Astrocyte of the cerebellum (primary cell): ENCODE data around the gene ZCCHC2.
A peak's percentile ranks its signal among the peaks of the same experiment; 100 is the strongest.

Source experiments
- DNase-seq: peaks from one replicate; pipeline ENCODE4 v3.0.0-alpha.2; 2011; ENCODE audit warnings: low read depth
- H3K4me3 ChIP-seq: 2 replicates; pipeline ENCODE4 v1.5.1; 2011; ENCODE audit warnings: mild to moderate bottlenecking, low read depth, low read length, moderate library complexity
- in situ Hi-C: cut with HindIII; loops from 2 replicates; pipeline ENCODE4 v1.10.0; 2017; ENCODE audit warnings: low sequenced_read_pairs
- TF ChIP-seq, protein P1 (sequence below): IDR thresholded peaks from 2 replicates; pipeline ENCODE4 v1.5.1; 2012; ENCODE audit warnings: low read length, low read depth, moderate library complexity, mild to moderate bottlenecking; ENCODE audit errors: missing control alignments

ZCCHC2 gene

DNA sequence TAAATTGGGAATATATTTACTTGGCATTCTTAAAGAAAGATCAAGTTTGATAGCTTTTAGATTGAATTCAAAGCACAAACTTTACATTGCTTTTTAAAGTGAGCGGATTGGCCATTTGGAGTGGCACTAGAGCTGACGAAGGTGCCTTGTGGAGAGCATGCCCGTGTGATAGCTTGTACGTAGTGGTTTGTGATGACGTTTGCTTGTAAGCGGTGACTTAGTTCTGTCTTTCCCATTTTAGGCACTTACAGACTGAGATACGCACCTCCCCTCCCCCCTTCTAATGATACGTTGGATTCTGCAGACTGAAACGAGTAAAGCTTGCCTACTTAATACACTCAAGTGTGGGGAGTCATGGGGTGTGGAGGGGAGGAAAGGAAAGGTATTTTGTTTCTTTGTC, 53.4 kb downstream of the ZCCHC2 start:
- no peak for DNase-seq
- no peak overlapping the region for H3K4me3 ChIP-seq
- TF ChIP-seq, protein P1, sequence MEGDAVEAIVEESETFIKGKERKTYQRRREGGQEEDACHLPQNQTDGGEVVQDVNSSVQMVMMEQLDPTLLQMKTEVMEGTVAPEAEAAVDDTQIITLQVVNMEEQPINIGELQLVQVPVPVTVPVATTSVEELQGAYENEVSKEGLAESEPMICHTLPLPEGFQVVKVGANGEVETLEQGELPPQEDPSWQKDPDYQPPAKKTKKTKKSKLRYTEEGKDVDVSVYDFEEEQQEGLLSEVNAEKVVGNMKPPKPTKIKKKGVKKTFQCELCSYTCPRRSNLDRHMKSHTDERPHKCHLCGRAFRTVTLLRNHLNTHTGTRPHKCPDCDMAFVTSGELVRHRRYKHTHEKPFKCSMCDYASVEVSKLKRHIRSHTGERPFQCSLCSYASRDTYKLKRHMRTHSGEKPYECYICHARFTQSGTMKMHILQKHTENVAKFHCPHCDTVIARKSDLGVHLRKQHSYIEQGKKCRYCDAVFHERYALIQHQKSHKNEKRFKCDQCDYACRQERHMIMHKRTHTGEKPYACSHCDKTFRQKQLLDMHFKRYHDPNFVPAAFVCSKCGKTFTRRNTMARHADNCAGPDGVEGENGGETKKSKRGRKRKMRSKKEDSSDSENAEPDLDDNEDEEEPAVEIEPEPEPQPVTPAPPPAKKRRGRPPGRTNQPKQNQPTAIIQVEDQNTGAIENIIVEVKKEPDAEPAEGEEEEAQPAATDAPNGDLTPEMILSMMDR = no peak
- in situ Hi-C loops = loop anchor here (25.0 kb wide), 2 partner anchors 389 to 411 kb away; partner anchors contain the start of genes PIGN and RELCH

DNA sequence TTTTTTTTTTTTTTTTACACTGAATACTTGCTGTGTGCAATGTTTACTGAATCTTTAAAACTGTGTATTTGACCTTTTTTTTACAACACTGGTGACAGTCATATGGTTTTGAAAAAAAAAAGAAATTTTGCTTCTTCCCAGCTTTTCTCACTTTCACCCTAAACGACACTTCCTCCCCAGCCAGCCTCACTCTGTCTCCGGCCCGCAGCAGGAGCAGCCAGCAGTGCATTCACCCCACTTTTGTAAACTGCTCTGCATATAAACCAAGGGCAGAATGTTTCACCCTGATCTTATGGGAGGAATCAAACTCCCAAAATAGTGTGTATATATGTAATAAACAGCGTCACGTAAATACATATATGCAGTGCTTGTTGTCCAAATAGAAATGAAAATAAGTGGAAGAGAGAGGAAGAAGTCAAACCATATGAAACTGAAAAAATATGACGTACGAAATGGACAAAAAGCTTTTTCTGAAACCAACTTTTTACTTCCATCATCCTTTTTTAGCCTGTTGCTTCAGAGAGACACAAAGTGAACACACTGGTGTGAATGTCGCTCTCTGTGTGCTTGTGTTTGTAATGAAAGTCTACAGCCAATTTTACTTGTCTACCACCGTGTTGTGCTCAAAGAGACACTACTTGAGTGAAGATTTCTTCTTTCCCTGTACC, 54.2 kb downstream of the ZCCHC2 start:
- TF ChIP-seq, protein P1 = no peak
- no peak overlapping the region for H3K4me3 ChIP-seq
- in situ Hi-C loops = loop anchor here (25.0 kb wide), 2 partner anchors 390 to 410 kb away; partner anchors contain the start of genes PIGN and RELCH
- DNase-seq = no peak

DNA sequence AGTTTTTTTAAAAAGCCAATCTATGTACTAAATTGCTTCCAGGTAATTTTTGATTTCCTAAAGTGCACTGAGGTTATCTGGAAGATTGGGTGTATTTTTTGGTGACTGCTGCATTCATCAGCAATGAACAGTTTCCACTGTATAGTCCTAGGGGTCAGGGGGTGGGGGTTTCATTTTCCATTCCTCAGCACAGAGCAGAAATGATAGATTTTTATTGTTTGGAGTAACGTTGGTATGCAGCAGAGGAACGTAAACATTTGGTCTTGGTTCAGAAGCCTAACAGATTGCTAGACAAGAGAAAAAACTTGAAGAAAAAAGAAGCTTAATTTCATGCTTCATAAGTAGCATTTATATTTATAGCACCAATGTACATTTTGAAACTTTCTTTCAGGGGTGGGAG, 54.9 kb downstream of the ZCCHC2 start:
- TF ChIP-seq, protein P1 = no peak
- no peak overlapping the region for H3K4me3 ChIP-seq
- in situ Hi-C loops = loop anchor here (25.0 kb wide), 2 partner anchors 390 to 410 kb away; partner anchors contain the start of genes PIGN and RELCH
- no peak for DNase-seq

DNA sequence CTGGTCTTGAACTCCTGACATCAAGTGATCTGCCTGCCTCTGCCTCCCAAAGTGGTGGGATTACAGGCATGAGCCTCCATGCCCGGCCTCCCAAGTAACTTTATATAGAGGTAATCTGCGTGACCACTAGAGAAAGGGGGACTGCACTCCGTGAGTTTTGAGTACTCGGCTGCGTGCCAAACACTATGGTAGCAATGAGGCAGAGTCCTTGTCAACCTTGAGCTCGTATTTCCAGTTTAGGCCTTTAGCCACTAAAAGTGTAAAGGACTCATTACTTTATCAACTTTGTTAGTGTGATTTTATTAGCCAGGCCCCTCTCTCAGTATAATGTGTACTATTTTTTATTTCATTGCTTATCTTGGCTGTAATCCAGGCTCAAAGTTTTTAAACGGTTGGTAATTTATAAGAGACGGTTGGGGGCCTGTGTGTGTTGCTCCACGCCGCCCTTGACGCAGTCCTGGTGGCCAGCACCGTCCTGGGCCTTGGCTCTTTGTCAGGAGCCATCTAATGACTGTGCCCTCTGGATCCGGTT, 56.2 kb downstream of the ZCCHC2 start:
- TF ChIP-seq, protein P1 = no peak
- in situ Hi-C loops = loop anchor here (25.0 kb wide), 2 partner anchors 392 to 408 kb away; partner anchors contain the start of genes PIGN and RELCH
- peak; percentile 5 for DNase-seq

DNA sequence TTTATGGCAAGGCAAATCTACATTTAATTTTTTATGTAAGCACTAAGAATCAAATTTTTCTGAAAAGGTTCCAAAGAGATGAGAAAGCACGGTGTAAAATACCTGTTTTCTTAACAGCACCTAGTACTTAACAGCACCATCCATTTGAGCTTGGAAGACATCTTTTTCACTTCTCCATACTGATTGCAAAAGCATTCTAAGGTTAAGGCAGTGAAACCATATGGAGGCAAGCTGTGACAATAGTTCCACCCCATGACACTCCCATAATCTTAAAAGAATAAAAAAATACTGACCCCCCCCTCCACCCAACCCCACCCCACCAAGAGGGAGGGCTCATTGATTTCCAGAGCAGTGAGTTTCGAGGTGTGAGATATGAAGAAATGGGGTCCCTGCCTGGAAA, 60.6 kb downstream of the ZCCHC2 start:
- H3K4me3 ChIP-seq = no peak overlapping the region
- DNase-seq = no peak
- TF ChIP-seq, protein P1 = no peak
- in situ Hi-C loops = loop anchor here (25.0 kb wide), 2 partner anchors 396 to 404 kb away; partner anchors contain the start of genes PIGN and RELCH

More for the DNA sequence above, 56.2 kb downstream of the ZCCHC2 start:
- H3K4me3 ChIP-seq = no peak overlapping the region

DNA sequence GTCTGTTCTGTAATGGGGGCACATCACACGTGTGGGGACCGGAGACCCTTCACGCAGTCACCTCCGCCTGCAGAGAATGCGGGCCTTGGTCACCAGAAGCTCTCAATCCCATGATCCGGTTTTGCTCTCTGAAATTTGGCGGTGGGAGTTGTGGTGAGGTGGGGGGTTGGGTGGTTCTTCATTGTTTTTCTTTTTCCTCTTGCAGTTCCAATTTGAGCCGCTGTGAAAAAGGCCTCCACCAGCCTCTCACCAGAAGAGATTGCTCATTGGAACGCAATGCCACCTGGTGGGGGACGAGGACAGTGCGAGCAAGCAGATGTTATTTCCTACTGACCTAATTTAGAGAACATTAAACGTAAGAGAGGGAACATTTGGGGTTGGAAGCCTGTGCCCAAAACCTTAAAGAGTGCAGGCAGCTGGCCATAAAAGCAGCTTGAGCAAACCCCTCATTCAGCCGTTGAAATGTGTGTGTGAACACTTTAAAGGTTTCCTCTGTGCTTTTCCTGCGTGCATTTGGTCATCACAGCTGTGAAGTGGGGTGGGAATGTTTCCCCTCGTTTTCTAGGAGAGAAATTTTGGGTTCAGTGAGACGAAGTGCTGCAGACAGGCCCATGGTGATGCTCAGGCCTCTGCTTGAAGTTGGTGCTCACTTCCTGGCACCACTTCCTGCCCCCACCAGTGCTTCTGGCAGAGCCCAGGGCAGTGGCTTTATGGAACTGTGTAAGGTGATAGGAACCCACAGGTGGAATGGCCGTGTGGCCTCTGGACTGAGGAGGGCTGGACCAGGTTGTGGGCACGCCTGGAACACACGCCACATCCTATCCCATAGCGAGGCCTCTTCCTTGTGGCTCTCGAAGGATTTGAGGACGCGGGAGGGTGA, 61.7 kb downstream of the ZCCHC2 start:
- in situ Hi-C loops = loop anchor here (25.0 kb wide), 2 partner anchors 397 to 403 kb away; partner anchors contain the start of genes PIGN and RELCH
- no peak overlapping the region for H3K4me3 ChIP-seq
- TF ChIP-seq, protein P1 = peak; percentile 99
- peak; percentile 88 for DNase-seq
